Activated T-cell treated with anti-CD3 and anti-CD28 coated beads, Interleukin-2, amount 50 U/mL, for 48 hours (primary cell): ENCODE results near the gene FHL2.

Experiments used
- DNase-seq, 2 experiments: peaks; one replicate each; pipeline ENCODE4 v3.0.0-alpha.2; 2020

Gene FHL2

DNA sequence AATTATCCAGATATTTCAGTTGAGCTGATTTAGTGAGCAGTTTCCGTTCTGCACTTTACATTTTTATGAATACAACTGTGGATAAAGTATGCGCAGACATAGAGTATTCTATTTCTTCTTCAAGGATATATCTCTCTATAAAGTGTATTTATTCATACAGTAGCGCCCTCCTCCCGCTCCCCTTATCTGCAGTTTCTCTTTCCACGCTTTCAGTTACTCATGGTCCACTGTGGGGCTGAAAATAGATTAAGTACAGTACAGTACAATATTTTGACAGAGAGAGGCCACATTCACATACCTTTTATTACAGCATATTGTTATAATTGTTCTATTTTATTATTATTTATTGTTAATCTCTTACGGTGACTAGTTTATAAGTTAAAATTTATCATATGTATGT, 19.7 kb upstream of the FHL2 start:
- no peak for DNase-seq

DNA sequence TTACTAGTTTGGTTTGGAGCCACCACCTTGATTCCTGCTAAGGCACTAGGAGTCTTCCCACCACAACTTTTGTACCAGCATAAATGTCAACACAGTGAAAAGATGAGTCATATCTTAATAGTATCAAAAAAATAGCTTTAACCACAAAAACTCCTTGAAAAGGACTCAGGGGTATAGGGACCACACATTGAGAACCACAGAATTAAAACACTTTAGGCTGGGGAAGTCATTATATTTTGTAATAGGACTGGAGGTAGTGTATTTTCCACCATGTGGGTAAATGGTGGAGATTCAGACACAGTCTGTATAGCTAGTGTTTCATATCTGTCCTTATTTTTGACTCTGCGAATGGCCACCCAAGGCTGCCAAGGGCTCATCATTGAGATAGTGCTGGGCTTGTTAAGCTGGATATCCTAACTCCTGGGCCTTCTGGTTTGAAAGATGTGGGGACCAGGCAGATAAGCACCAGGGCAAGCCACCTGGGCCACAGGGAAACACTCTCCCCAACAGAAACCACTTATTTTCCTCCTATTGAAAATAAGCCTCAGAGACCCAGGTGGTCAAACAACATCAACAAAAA, 19.1 kb upstream of the FHL2 start:
- DNase-seq: no peak

- no peak for DNase-seq
These were observed 17.3 kb upstream of the FHL2 start for GRCh38 chr2:105416156-105416555.

- no peak for DNase-seq
These were observed 16.2 kb upstream of the FHL2 start for GRCh38 chr2:105415007-105415406.

DNA sequence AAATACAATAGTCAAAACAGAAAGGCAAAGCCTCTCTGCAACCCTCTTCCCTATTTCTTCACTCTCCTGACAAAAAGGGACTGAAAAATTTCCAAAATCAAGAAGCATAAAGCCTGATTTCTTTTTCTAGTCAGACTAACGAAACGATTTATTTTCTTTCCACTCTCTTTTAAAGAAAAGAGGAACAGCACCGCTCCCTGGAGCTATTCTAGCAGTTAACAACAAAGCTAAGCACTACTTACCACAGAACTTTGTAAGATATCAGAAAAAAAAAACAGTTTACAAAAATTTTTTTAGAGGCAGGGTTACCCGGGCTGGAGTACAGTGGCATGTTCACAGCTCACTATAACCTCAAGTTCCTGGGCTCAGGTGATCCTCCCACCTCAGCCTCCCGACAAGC, 14.4 kb upstream of the FHL2 start:
- DNase-seq: no peak

DNA sequence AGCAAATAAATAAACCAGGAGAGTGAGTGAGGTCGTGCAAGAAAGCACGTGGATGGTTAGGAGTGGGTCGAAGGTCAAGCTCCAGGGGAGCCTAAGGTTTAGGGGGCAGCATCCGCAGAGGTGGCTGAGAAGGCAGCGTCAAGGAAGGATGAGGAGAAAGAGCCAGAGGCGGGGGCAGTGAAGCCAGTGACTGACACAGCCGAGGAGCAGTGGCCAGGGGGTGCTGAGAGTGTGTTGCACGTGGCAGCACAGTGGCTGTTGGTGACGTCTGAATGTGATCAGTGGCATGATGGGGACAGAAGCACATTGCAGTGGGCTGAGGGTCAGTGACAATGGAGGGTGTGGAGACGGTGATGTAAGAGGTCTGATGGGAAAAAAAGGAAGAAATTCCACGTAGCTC, 13.7 kb upstream of the FHL2 start:
- no peak for DNase-seq

- DNase-seq: no peak
These were observed 13.0 kb upstream of the FHL2 start for GRCh38 chr2:105411720-105412407.

GRCh38 chr2:105410554-105410953, 11.7 kb upstream of the FHL2 start:
- DNase-seq: no peak

DNA sequence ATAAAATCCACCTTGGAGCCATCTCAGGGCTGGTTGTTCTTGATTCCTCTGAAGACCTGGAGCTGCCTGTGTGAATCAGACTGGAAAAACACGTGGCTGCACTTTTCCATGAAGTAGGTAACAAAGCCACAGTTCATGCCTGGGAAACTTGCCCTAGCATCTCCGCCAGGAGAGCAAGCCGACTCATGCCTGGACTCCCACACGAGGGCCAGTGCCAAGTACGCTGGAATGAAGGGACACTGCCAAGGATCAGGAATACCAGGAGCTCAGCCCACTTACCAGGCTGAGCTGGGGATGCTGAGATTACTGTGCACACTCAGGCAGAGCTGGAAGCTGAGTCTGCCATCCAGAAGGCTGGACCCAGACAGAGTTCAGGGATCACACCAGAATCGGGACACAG, 10.9 kb upstream of the FHL2 start:
- no peak for DNase-seq

DNA sequence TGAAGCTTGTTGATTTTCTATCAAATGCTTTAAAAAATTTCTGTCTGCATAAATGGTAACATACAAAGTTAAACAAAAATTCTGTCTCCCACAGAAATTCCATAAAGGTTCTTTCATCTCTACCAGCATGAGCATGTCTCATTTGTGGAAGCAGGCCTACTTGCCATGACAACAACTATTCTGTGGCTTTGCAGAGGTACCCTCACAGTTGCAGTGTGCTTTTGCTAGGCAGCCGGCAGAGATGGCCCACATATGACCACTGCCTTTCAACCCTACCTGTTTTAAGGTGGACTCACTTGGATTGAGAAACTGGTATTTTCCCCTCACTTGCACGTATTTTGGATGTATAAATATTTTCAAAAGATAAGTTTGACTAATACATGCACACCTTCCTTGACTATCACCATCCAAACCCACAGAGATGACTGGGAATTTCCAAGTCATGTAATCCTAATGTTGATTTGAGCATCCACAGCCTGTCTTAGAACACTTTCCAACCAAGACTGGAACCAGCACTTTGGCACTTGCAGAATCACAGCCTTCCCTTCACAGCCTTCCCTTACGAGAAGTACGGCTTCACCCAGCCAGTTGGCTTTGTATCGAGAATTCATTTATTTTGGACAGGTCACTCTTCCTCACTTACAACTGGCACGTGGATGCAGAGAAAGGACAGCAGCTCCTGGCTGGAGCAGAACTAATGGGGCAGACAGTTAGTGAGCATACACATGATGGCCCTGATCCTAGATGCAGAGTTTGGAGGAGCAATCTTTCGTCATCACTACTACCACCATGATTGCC, 9.3 kb upstream of the FHL2 start:
- no peak for DNase-seq

DNA sequence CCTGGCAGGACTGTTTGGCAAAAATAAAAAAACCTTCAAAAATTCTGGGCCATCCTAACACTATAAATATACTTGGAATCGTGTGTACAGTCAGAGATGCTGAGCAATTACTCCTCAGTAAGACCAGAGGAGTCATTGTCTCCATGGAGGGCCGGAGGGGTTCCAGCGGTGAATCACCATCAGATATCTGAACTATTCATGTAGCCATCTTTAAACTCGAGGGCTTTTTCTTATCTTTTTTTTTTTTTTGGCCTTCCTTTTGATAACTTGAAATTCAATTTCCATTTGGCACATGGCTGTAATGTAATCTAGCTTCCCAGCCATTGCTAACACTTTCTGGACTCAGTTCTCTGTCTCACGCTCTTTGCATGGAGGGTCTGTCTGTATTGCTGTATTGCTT, 7.4 kb upstream of the FHL2 start:
- no peak for DNase-seq

DNA sequence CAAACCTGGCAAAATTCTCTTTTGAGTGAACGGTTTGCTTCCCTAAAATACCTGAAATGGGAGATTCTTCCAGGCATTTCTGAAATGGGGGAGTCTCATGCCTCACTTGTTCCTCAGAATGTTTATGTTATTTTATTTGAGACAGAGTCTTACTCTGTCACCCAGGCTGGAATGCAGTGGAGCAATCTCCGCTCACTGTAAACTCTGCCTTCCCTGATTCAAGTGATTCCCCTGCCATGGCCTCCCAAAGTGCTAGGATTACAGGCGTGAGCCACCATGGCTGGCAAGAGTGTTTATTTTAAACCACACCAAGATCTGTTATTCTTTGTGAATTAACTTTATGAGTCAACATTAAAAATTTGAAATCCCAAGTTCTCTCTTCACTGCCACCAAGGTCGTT, 6.4 kb upstream of the FHL2 start:
- DNase-seq: no peak

- DNase-seq: no peak
These were observed 5.9 kb upstream of the FHL2 start for GRCh38 chr2:105404736-105405135.

- DNase-seq: no peak
These were observed 5.2 kb upstream of the FHL2 start for GRCh38 chr2:105403783-105404698.

DNA sequence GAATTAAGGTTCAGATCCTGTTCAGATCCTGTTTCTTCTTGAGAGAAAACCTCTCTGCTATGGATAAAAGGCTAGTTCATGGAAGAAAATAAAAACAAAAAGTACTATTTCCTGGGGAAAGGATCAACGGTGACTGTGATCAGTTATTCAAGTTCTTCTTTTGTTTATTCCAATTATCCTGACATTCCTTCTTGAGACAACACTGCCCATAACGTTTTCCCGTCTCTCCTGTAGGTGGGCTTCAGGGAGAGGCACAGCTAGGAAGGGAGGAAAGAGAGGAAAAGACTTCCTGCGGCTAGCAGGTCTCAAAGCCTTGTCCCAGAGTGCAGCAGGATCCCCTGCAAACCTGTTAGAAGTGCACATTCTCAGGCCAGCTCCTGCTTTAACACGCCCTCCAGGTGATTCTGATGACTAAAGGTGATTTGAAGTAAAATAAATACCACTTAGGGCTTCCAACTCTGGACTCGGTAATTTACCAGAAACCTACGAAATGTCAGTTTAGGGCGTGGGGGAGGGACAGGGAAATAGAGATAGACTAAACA, 4.5 kb upstream of the FHL2 start:
- DNase-seq: no peak

- DNase-seq: no peak
These were observed 4.0 kb upstream of the FHL2 start for GRCh38 chr2:105402809-105403208.

DNA sequence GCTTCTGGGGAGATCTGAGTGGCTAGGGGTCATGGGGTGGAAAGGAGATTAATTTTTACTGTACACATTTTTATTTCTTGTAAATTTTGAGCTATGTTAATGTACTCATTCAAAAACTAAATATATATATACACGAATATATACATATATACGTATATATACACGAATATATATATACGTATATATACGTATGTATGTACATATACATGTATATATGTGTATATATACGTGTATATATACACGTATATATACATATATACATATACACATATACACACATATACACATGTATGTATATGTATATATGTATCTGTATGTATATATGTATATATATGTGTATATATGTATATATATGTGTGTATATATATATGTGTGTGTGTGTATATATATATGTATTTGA, 3.0 kb upstream of the FHL2 start:
- DNase-seq: no peak

DNA sequence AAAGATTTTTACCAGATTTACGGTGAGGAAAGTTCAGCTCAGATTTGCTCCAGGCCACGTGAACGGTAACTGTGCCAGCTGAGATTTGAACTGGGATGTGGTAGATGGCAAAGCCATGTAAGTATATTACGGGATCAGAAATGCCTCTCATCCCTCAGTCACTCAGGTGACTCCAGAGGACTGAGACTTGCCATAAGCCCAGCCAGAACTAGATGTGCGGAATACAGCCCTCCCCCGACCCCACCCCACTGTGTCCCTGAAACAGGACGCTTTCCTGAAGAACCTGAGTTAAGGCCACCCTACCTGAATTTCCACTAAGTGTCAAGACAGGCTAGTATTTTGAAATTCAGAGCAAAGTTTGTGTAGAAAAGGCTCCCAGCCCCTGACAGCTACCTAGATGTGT, 1.3 kb upstream of the FHL2 start:
- no peak for DNase-seq

GRCh38 chr2:105399207-105399861, 483 bp upstream of the FHL2 start:
- no peak for DNase-seq

DNA sequence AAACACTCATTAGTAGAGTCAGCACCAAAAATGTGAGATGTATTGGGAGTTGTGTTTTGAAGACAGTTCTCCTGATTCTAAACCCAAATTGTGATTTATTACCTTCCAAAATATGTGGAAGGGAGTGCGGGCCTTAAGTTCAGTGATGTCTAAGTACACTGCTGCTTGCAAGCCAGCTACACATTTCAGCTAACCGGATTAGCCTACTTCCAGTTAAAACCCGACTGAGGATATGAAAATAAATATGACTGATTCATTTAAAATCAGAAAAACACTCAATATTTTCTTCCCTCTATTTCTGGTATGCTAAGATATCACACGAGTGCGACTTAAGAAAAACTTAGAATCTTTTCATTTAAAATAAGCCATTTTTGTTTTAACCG, 907 bp downstream of the FHL2 start:
- no peak for DNase-seq

DNA sequence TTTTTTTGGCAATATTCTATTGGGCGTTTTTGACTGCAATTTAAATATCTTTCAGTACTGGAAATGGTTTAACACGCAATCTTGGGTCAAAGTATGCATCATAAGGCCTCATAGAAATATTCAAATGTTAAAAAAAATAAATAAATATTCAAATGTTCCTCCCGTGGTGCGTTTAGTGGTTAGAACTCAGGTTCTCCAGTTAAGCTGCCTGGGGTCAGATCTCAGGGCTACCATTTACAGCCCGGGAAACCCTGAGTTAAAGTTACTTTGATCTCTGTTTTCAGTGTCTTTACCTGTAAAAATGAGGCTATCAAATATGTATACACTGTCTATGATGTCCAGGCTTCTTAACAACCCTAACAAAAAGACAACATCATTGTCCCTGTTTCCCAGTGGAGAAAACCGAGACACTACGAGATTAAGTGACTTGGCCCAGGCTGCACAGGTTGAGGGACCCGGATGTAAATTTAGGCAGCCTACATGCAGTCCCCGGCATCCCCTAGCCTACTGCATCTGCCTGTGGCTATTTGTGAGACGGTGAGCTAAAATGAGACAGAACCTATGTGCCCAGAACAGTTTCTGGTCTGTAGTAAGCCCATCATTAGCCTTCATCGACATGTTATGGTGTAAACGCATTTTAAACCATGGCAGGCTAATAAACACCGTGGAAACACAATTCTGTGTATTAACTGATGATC, 1.7 kb downstream of the FHL2 start:
- no peak for DNase-seq
